GM12878 (cell line): ENCODE measurements around the gene CCL14. TPM values are rescaled to one million over a fixed set of nuclear protein-coding genes. Genes with fewer than 3 reads are reported as not detected.

Experiments
- ATAC-seq: fragments of 200-7000 bp; cut with Tn5 transposase; 3 replicates; pipeline ENCODE4 v1.9.1; 2020; ENCODE audit warnings: mild to moderate bottlenecking, moderate library complexity
- BruUV-seq: library from RNA; stranded (reverse); fragments of 400-500 nt; replicated peaks from 2 replicates; lab custom pipeline; 2021; lab: Mats Ljungman, UMichigan
- CTCF ChIA-PET: fragments of 300-600 bp; sonication (Branson Sonifier 250); formaldehyde crosslinking; extraction: SDS; loops from one replicate; lab custom pipeline; 2021; ENCODE audit warnings: inconsistent platforms; lab: Yijun Ruan, JAX
- POLR2A ChIA-PET: fragments of 350-600 bp; formaldehyde crosslinking; extraction: SDS; loops from one replicate; lab custom pipeline; 2021; ENCODE audit warnings: inconsistent platforms; lab: Charles Lee
- RAD21 ChIA-PET: fragments of 300-600 bp; sonication (Branson Sonifier 250); formaldehyde crosslinking; loops from one replicate; lab custom pipeline; 2023; ENCODE audit warnings: antibody characterized with exemption; ENCODE audit not compliant: unreplicated experiment; lab: Charles Lee
- SMC1A ChIA-PET: fragments of 300-600 bp; sonication (Branson Sonifier 250); formaldehyde crosslinking; loops from one replicate; lab custom pipeline; 2023; ENCODE audit not compliant: unreplicated experiment, uncharacterized antibody; lab: Charles Lee
- DNase-seq: peaks from one replicate; pipeline ENCODE4 v3.0.0-alpha.2; 2011; ENCODE audit warnings: low read depth, low spot score
- FAIRE-seq: peaks from 3 replicates; lab custom pipeline; 2011; peaks lifted over from hg19 to GRCh38; lab: Jason Lieb, UNC
- H2AFZ ChIP-seq: 2 replicates; pipeline ENCODE4 v1.6.0; 2011; ENCODE audit warnings: low read depth, low read length, control low read depth; ENCODE audit not compliant: control insufficient read depth
- H3K27ac ChIP-seq: 2 replicates; pipeline ENCODE4 v1.5.1; 2011; ENCODE audit warnings: control low read depth; ENCODE audit not compliant: control insufficient read depth, insufficient read depth
- H3K27me3 ChIP-seq, 2 experiments: replicated peaks in 1 of 2; 2 replicates each; pipeline versions ENCODE4 v1.6.0 to v1.6.1; 2011; ENCODE audit warnings: low read length in 1 of 2; ENCODE audit not compliant: control insufficient read depth in 2 of 2, insufficient read depth in 2 of 2
- H3K36me3 ChIP-seq, 2 experiments: 2 replicates each; pipeline ENCODE4 v1.5.1; 2011; ENCODE audit warnings: low read length in 1 of 2; ENCODE audit not compliant: control insufficient read depth in 2 of 2, insufficient read depth in 2 of 2
- H3K4me1 ChIP-seq: 2 replicates; pipeline ENCODE4 v1.6.1; 2011; ENCODE audit warnings: mild to moderate bottlenecking, low read length, moderate library complexity, mixed read lengths; ENCODE audit not compliant: control insufficient read depth, insufficient read depth
- H3K4me2 ChIP-seq: 2 replicates; pipeline ENCODE4 v1.6.0; 2011; ENCODE audit warnings: control low read depth; ENCODE audit not compliant: control insufficient read depth, insufficient read depth
- H3K4me3 ChIP-seq: fragments of 200-600 bp; sonication (generic); 2 replicates; pipeline ENCODE4 v1.5.1; 2016
- H3K79me2 ChIP-seq: 2 replicates; pipeline ENCODE4 v1.6.0; 2011; ENCODE audit warnings: low read length; ENCODE audit not compliant: control insufficient read depth, insufficient read depth
- H3K9ac ChIP-seq: 2 replicates; pipeline ENCODE4 v1.8.0; 2011; ENCODE audit warnings: low read length, control low read depth, mixed read lengths; ENCODE audit not compliant: control insufficient read depth, insufficient read depth
- H3K9me3 ChIP-seq: replicated peaks from 3 replicates; pipeline ENCODE4 v1.5.1; 2011; ENCODE audit warnings: mild to moderate bottlenecking, low read length; ENCODE audit not compliant: control insufficient read depth, insufficient read depth
- H4K20me1 ChIP-seq: 2 replicates; pipeline ENCODE4 v1.6.0; 2011; ENCODE audit not compliant: control insufficient read depth, insufficient read depth
- ASH2L ChIP-seq: fragments of 300-600, 200-600 bp; sonication (generic); IDR thresholded peaks from 2 replicates; pipeline ENCODE4 v1.6.1; 2017; ENCODE audit warnings: low read depth, mild to moderate bottlenecking, borderline replicate concordance
- ATF2 ChIP-seq: IDR thresholded peaks from 2 replicates; pipeline ENCODE4 v1.6.1; 2012; ENCODE audit warnings: low read length, inconsistent platforms
- ATF3 ChIP-seq: IDR thresholded peaks from 2 replicates; pipeline ENCODE4 v1.6.1; 2011; ENCODE audit warnings: low read depth, mild to moderate bottlenecking, low read length, moderate library complexity, borderline replicate concordance; ENCODE audit errors: extremely low read depth
- CHD4 ChIP-seq: fragments of 200-600 bp; sonication (generic); IDR thresholded peaks from 2 replicates; pipeline ENCODE4 v1.6.1; 2016; ENCODE audit warnings: mild to moderate bottlenecking
- CREB1 ChIP-seq: IDR thresholded peaks from 2 replicates; pipeline ENCODE4 v1.6.1; 2012; ENCODE audit warnings: low read depth, mild to moderate bottlenecking, inconsistent platforms
- ELK1 ChIP-seq: IDR thresholded peaks from 2 replicates; pipeline ENCODE4 v1.6.1; 2012; ENCODE audit warnings: low read depth, low read length, improper control_type of control experiment
- HCFC1 ChIP-seq: fragments of 150-350 bp; IDR thresholded peaks from 2 replicates; pipeline ENCODE4 v1.6.1; 2014; ENCODE audit warnings: low read length
- JUNB ChIP-seq: IDR thresholded peaks from 2 replicates; pipeline ENCODE4 v1.6.1; 2016; ENCODE audit warnings: antibody characterized with exemption, mild to moderate bottlenecking
- MEF2B ChIP-seq: fragments of 450-650 bp; IDR thresholded peaks from 2 replicates; pipeline ENCODE4 v1.6.1; 2018; ENCODE audit warnings: mild to moderate bottlenecking, moderate library complexity; ENCODE audit not compliant: partially characterized antibody, poor library complexity, severe bottlenecking
- MXI1 ChIP-seq: fragments of 150-350 bp; IDR thresholded peaks from 2 replicates; pipeline ENCODE4 v1.6.1; 2011; ENCODE audit warnings: low read depth, mild to moderate bottlenecking, inconsistent platforms, low read length, improper control_type of control experiment
- NKRF ChIP-seq: fragments of 450-650 bp; conservative IDR thresholded peaks from 2 replicates; pipeline ENCODE4 v1.6.1; 2017; ENCODE audit warnings: mild to moderate bottlenecking, moderate library complexity
- POLR2A ChIP-seq: IDR thresholded peaks from 2 replicates; pipeline ENCODE4 v1.6.1; 2011; ENCODE audit warnings: low read depth, mild to moderate bottlenecking, low read length
- SP1 ChIP-seq: IDR thresholded peaks from one replicate; pipeline ENCODE4 v1.6.1; 2011; ENCODE audit warnings: low read depth, low read length
- WGBS: methylation state at CpG from one replicate; pipeline ENCODE4 v1.1.6; 2016; ENCODE audit warnings: low lambda C conversion rate; ENCODE audit not compliant: insufficient replicate concordance, insufficient coverage; ENCODE audit errors: missing lambda C conversion rate; 5-methylcytosine and 5-hydroxymethylcytosine counted together
- in situ Hi-C: fragments of 300-500 bp; cut with MboI; formaldehyde crosslinking; loops from 9 replicates; pipeline ENCODE4 v1.14.3; 2018; ENCODE audit warnings: mixed read lengths
- intact Hi-C: fragments of 100-400 bp; cut with micrococcal nuclease; formaldehyde crosslinking; loops from one replicate; pipeline ENCODE4 v1.14.2; 2022; ENCODE audit not compliant: unreplicated experiment
- polyA plus RNA-seq, 11 experiments: library from polyadenylated mRNA; depleted of rRNA in 4 of 11; unstranded in 6 of 11; stranded (reverse) in 5 of 11; fragments of >200 nt; fragmentation: Nextera tagmentation in 4 of 11; fragmentation: Illumina TruSeq in 1 of 11; extraction: Ambion mirVana in 4 of 11; extraction: Trizol in 1 of 11; gene quantifications; 1 replicate in 1 of 11; 2 replicates in 10 of 11; pipeline versions ENCODE4 v1.2.1 to v1.2.3, GENCODE V29; 2011 to 2016; ENCODE audit warnings: inconsistent platforms in 2 of 11, missing spikeins in 2 of 11, low read depth in 1 of 11
- total RNA-seq, 4 experiments: library from RNA; depleted of rRNA in 3 of 4; stranded (reverse); fragments of >200 nt in 3 of 4; fragmentation: Illumina TruSeq in 1 of 4; extraction: Trizol in 1 of 4; gene quantifications; 2 replicates each; pipeline versions ENCODE4 v1.2.1 to v1.2.3, GENCODE V29; 2013 to 2021

Gene CCL14
- total and polyA plus RNA-seq, 10 of the 15 experiments (the other 5 are each of a cell fraction or from before 2014, with no cell fraction given), result not detected

GRCh38 chr17:35947156-35947585 is 39.4 kb downstream of the CCL14 start (continued):
- no peak for TF ChIP-seq CHD4
- TF ChIP-seq ELK1, result no peak
- no peak for TF ChIP-seq ASH2L
- no peak for TF ChIP-seq MXI1
- no peak for TF ChIP-seq POLR2A
- TF ChIP-seq JUNB, result no peak
- TF ChIP-seq ATF2, result no peak
- TF ChIP-seq HCFC1, result peak; percentile 23; the same call in 1 of the 2 replicates

- no peaks in the 10 kb centered on the region for H3K36me3 ChIP-seq
- intact Hi-C loops (no loop called here), in situ Hi-C loops (no loop called here)
- no peaks in the 10 kb centered on the region for H4K20me1 ChIP-seq
- no peak overlapping the region for H3K9ac ChIP-seq
- no peak overlapping the region for H3K4me2 ChIP-seq
- RAD21 ChIA-PET, result no interaction called here
- ATAC-seq (no peak), FAIRE-seq (no peak), DNase-seq (no peak)
- POLR2A ChIA-PET, result no interaction called here
- no peaks in the 10 kb centered on the region for H3K27me3 ChIP-seq
- no peaks in the 10 kb centered on the region for H3K4me1 ChIP-seq
- H3K27ac ChIP-seq, result no peak overlapping the region
- H3K9me3 ChIP-seq, result no peaks in the 10 kb centered on the region
- WGBS, result 49% methylated on average over 4 of the region's 4 CpGs
- TF ChIP-seq CREB1 (no peak), ATF3 (no peak), SP1 (no peak), NKRF (no peak), MEF2B (no peak)
- H3K4me3 ChIP-seq, result no peak overlapping the region
- SMC1A ChIA-PET, result interaction anchor here (1.1 to 1.9 kb wide), 4 partner anchors 9 to 102 kb away, joined by 3 to 8 read pairs (median 4); no protein-coding TSS in a partner anchor
- no TSS peak for BruUV-seq
- H3K79me2 ChIP-seq, result no peaks in the 10 kb centered on the region
- H2AFZ ChIP-seq, result no peak overlapping the region
- CTCF ChIA-PET, result interaction anchor here (2.4 kb wide), 1 partner anchor 95 kb away, joined by 8 read pairs; no protein-coding TSS in a partner anchor
These were observed 42.4 kb downstream of the CCL14 start for GRCh38 chr17:35944151-35944550.
